Duodenal mucosa (tissue), 2 donors: ENCODE measurements around the gene SVOPL.

Experiments
- H3K27ac ChIP-seq: one replicate; pipeline ENCODE4 v1.7.0; 2013; ENCODE audit warnings: low read depth, low read length
- H3K27me3 ChIP-seq, 2 donors: one replicate each; pipeline ENCODE4 v1.7.0; 2013; ENCODE audit warnings: low read length in 2 of 2, control low read depth in 1 of 2; ENCODE audit not compliant: insufficient read depth in 2 of 2, control insufficient read depth in 1 of 2
- H3K36me3 ChIP-seq, 2 donors: one replicate each; pipeline ENCODE4 v1.7.0; 2013; ENCODE audit warnings: low read length in 2 of 2, control low read depth in 1 of 2; ENCODE audit not compliant: insufficient read depth in 2 of 2, control insufficient read depth in 1 of 2
- H3K4me1 ChIP-seq, 2 donors: one replicate each; pipeline ENCODE4 v1.7.0; 2013; ENCODE audit warnings: low read length in 2 of 2, control low read depth in 1 of 2; ENCODE audit not compliant: insufficient read depth in 2 of 2, control insufficient read depth in 1 of 2
- H3K4me3 ChIP-seq, 2 donors: one replicate each; pipeline ENCODE4 v1.7.0; 2013; ENCODE audit warnings: low read length in 2 of 2, low read depth in 1 of 2
- H3K9ac ChIP-seq, 2 donors: one replicate each; pipeline ENCODE4 v1.7.0; 2013; ENCODE audit warnings: low read length in 2 of 2, low read depth in 1 of 2
- H3K9me3 ChIP-seq, 2 donors: one replicate each; pipeline ENCODE4 v1.7.0; 2013; ENCODE audit warnings: low read length in 2 of 2, control low read depth in 1 of 2; ENCODE audit not compliant: control insufficient read depth in 1 of 2

The SVOPL gene

GRCh38 chr7:138553805-138554204 lies 147.4 kb downstream of the SVOPL start:
- H3K27me3 ChIP-seq = no peaks in the 10 kb centered on the region
- H3K4me1 ChIP-seq = no peaks in the 10 kb centered on the region
- H3K36me3 ChIP-seq = peaks cover 72 to 81% of the 10 kb centered on the region in 2 donors
- no peak overlapping the region for H3K9ac ChIP-seq
- H3K4me3 ChIP-seq = no peak overlapping the region
- H3K27ac ChIP-seq = no peak overlapping the region
- peaks cover 31 to 38% of the 10 kb centered on the region in 2 donors for H3K9me3 ChIP-seq

GRCh38 chr7:138551102-138551501 lies 150.1 kb downstream of the SVOPL start:
- H3K9ac ChIP-seq = no peak overlapping the region
- no peaks in the 10 kb centered on the region for H3K27me3 ChIP-seq
- H3K4me3 ChIP-seq = no peak overlapping the region
- H3K9me3 ChIP-seq = peaks cover 4 to 11% of the 10 kb centered on the region in 2 donors
- peaks cover 48 to 61% of the 10 kb centered on the region in 2 donors for H3K36me3 ChIP-seq
- H3K4me1 ChIP-seq = no peaks in the 10 kb centered on the region
- H3K27ac ChIP-seq = no peak overlapping the region

DNA sequence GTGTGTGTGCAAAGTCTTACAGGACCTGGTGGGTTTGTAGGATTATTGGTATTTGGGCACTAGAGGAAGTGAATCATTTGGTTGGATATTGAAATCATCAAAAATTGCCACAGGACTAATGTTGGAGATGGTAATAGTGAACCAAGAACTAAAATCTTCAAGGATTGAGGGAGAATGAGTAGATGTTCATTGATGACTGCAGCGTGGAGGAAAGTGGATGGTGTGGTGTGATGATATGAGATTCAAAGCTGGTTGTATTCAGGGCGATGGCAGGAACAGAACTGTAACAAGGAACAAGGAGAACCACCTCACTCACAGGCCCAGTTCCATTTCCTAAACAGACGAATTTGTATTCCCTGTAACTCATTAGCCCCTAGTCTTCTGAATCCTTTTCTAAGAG lies 150.8 kb downstream of the SVOPL start:
- Histone ChIP-seq H3K9me3 (peaks cover 0 to 6% of the 10 kb centered on the region in 2 donors), H3K4me1 (no peaks in the 10 kb centered on the region), H3K9ac (no peak overlapping the region), H3K27ac (no peak overlapping the region), H3K36me3 (peaks cover 45 to 59% of the 10 kb centered on the region in 2 donors), H3K27me3 (no peaks in the 10 kb centered on the region), H3K4me3 (no peak overlapping the region)

GRCh38 chr7:138549082-138549481 lies 152.1 kb downstream of the SVOPL start:
- Histone ChIP-seq H3K4me3 (no peak overlapping the region), H3K4me1 (no peaks in the 10 kb centered on the region), H3K36me3 (peaks cover 36 to 57% of the 10 kb centered on the region in 2 donors), H3K9ac (no peak overlapping the region), H3K9me3 (peaks cover 0 to 8% of the 10 kb centered on the region in 2 donors), H3K27me3 (no peaks in the 10 kb centered on the region), H3K27ac (no peak overlapping the region)

DNA sequence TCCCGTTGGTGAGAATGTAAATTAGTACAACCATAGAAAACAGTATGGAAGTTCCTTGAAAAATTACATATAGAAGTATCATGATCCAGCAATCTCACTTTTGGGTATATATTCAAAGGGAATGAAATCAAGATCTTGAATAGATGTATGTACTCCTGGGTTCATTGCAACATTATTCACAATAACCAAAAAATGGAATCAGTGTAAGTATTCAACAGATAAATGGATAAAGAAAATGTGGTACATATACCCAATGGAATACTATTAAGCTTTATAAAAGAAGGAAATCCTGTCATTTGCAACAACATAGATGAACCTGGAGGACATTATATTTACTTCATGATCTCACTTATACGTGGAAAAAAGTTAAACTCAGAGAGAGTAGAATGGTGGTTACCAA lies 154.3 kb downstream of the SVOPL start:
- Histone ChIP-seq H3K36me3 (peaks cover 17 to 42% of the 10 kb centered on the region in 2 donors), H3K27ac (no peak overlapping the region), H3K27me3 (no peaks in the 10 kb centered on the region)

DNA sequence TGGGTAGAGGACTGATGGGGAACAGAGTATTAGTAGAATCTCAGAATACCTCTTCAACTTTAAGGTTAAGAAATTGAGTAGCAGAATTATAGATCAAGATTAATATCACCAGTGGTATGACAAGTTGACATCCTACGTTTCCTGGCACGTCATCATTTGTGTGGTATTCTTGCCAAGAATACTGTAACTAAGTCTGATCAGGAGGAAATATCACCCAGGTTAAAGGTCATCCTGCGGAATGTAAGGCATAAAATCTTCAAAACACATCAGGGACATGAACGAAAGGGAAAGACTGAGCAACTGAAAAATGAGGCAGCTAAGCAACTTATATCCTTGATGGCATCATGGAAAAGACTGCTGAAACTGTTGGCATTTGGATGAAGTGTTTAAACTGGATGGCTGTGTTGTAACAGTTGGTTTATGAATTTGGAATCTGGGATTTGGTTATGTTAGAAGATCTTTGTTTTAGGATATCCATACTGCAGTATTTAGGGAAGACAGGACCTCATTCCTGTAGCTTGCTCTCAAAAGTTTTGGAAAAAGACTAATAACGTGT lies 155.0 kb downstream of the SVOPL start:
- no peaks in the 10 kb centered on the region for H3K4me1 ChIP-seq
- no peak overlapping the region for H3K4me3 ChIP-seq
- H3K27me3 ChIP-seq = no peaks in the 10 kb centered on the region
- peaks cover 0 to 2% of the 10 kb centered on the region in 2 donors for H3K9me3 ChIP-seq
- H3K27ac ChIP-seq = no peak overlapping the region
- H3K9ac ChIP-seq = no peak overlapping the region
- H3K36me3 ChIP-seq = peaks cover 12 to 42% of the 10 kb centered on the region in 2 donors

More for the DNA sequence above, 154.3 kb downstream of the SVOPL start:
- H3K9ac ChIP-seq = no peak overlapping the region
- peaks cover 0 to 2% of the 10 kb centered on the region in 2 donors for H3K9me3 ChIP-seq
- H3K4me3 ChIP-seq = no peak overlapping the region
- no peaks in the 10 kb centered on the region for H3K4me1 ChIP-seq

- Histone ChIP-seq H3K27me3 (no peaks in the 10 kb centered on the region), H3K36me3 (peaks cover 4 to 48% of the 10 kb centered on the region in 2 donors), H3K9ac (no peak overlapping the region), H3K27ac (no peak overlapping the region), H3K4me3 (no peak overlapping the region), H3K9me3 (peaks cover 0 to 2% of the 10 kb centered on the region in 2 donors), H3K4me1 (no peaks in the 10 kb centered on the region)
These were observed 156.0 kb downstream of the SVOPL start for GRCh38 chr7:138545123-138545522.
